Measurements from ENCODE around the gene IRF8.
"Not testable (repeated sequence)": the region's sequence is repeated elsewhere in the genome, so short reads cannot be mapped to it uniquely, and the experiment has no call there.

Gene IRF8

DNA sequence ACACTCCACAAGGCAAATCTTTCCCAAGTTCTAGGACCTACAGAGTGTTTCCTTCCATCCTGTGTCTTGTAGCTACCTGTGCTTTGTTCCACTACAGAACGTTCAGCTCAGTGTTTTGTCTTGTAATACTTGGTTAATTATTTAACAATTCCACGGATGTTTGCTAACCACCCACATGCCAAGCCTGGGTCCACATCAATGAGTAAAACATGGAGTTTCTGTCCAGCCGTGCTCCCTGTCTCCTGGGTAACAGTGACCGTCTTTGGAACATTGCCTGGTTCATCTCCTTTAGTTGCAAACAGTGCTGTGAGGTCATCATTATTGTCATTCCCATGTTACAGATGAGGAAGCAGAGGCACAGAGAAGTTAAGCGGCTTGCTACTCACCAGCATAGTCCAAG lies 41.3 kb downstream of the IRF8 start:
- DNase-seq = peak; percentile 84

DNA sequence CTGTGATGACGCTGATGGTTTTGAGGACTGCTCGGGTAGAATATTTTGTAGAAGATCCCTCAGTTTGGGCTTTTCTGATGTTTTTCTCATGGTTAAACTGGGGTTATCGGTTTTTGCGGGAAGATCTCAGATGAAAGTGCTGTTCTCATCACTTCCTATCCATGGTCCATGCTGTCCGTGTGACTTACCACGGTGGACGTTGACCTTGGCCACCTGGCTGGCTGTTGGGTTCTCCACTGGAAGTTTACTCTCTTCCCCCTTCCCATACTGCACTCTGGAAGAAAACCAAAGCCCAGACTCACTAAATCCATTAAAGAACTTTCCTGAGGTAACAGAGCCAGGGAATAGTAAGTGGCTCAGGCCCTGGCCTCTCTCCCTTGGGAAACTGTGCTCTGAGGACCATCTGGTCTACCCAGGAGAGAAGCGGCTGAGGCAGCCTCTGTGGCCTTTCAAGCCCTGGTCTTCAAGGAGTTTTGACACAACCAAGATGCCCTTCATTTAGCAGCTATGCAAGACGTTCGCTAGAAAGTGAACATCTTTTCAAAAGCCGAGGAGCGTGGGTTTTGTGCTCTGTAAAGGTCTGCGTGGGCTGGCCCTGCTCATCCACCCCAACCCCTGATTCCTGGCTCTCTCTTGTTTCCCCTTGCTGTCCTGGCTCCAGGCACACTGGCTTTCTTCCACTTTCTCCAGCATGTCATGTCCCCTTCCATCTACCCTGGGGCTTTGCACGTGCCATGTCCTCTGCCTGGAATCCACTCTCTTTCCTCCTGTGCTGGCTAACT lies 43.1 kb downstream of the IRF8 start:
- no peak for DNase-seq

DNA sequence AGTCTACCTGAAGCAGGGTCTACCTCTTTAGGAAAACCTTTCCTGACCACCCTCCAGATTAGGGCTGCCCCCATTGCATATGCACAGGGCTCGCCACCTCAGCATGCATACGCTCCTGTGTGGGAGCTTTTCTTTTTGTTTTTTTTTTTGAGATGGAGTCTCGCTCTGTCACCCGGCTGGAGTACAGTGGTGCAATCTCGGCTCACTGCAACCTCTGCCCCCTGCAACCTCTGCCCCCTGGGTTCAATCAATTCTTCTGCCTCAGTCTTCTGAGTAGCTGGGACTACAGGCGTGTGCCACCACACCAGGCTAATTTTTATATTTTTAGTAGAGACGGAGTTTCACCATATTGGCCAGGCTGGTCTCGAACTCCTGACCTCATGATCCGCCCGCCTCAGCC lies 43.7 kb downstream of the IRF8 start:
- DNase-seq = not testable (repeated sequence)

DNA sequence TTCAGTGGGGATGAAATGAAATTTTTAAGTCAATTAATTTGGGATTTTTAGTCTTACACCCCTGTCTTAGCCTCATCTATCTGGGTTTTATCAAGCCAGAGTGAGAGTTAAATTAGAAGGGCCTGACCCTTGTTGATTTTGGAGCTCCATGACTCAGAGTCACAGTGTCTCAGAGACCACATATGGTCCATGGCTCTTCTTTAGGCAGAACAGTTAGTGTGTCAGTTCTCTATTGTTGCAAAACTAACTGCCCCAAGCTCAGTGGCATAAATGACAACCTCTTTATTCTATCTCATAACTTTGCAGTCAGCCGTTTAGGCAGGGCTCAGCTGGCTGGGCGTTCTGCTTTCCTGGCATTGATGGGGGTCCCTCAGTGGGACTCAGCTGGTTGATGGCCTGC lies 44.7 kb downstream of the IRF8 start:
- no peak for DNase-seq

GRCh38 chr16:85944572-85945423 lies 45.8 kb downstream of the IRF8 start:
- DNase-seq = no peak

GRCh38 chr16:85945424-85945751 lies 46.4 kb downstream of the IRF8 start:
- DNase-seq = no peak

GRCh38 chr16:85946541-85947124 lies 47.7 kb downstream of the IRF8 start:
- no peak for DNase-seq

GRCh38 chr16:85947230-85948137 lies 48.5 kb downstream of the IRF8 start:
- no peak for DNase-seq

DNA sequence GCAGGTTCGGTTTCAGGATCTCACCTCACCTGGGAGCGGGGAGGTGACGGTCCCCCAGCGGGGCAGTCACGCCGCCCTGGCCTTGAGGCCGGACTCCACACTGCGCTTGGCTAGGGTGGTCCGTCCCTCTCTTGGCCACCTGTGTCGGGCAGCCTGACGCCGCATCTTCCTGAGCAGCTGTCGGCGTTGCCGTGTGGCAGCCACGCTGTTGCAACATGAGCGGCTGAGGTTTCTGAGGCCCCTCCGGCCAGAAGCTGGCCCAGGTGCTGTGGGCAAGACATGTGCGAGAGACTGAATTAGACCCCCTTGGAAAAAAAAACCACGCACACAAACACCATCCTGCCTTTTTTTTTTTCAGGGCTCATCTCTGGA lies 49.2 kb downstream of the IRF8 start:
- DNase-seq = no peak

- DNase-seq = no peak
These were observed 49.8 kb downstream of the IRF8 start for GRCh38 chr16:85948616-85949265.

DNA sequence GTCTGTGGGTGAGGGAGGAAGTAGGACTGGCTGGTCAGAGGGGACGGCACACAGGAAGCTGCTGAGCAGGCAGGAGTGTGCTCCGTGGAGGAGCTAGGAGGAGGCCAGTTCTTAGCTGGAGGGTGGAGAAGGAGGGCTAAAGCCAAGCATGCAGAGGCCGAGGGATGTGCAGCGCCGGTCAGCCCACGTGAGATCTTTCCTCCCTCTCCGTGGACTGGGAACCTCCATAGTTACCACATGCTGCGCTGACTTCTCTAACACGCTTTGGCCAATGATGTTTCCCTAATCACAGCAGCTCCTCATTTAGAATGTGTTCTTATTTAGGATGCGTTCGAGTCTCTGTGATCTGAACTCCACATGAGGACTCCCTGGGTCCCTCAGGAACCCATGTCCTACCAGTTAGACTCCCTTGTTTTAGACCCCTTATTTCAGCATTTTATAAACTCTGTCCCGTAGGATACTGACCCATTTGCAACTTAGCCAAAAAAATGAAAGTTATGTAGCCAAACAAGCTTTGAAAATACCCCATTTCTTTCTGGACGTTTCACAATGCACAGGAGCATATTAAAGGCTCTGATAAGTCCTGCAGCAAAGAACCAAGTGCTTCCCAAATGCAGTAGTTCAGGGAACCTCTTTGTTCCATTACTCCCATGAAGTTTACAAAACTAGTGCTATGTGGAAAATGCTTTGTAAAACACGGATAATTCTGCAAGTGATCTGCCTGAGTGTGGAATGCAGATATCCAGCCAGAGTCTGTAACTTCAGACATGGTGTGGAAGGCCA lies 51.4 kb downstream of the IRF8 start:
- no peak for DNase-seq

GRCh38 chr16:85952197-85952596 lies 53.2 kb downstream of the IRF8 start:
- no peak for DNase-seq

DNA sequence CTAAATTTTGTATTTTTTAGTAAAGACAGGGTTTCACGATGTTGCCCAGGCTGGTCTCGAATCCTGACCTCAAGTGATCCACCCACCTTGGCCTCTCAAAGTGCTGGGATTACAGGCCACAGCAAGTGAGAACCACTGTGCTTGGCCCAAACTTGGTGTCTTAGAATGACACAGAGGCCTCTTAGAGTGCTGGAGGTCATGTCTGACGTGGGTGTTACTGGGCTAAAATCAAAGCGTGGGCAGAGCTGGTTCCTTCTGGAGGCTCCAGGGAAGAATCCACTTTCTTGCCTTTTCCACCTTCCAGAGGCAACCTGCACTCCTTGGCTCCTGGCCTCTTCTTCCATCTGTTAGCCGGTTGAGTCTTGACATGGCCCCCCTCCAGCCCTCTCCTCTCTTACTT lies 53.8 kb downstream of the IRF8 start:
- no peak for DNase-seq

- no peak for DNase-seq
These were observed 56.1 kb downstream of the IRF8 start for GRCh38 chr16:85954927-85955519.

DNA sequence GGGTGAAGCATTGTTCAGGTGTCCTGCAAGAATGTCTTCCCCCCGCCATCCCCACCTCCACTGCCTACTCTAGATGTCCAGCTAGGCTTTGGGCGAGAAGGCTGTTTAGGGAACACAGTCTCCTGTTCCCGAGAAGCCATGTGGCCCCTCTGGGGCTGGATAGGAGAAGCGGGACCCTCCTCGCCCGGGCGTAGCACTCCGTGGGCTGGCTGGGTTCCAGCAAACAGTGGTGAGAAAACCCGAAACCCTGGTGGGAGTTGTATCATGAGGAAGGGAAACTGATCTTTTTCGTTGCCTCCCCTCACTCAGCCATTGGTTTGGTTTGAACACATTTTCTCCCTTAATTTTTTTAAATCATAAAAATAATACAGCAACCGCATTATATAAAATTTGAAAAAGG lies 56.6 kb downstream of the IRF8 start:
- DNase-seq = no peak

DNA sequence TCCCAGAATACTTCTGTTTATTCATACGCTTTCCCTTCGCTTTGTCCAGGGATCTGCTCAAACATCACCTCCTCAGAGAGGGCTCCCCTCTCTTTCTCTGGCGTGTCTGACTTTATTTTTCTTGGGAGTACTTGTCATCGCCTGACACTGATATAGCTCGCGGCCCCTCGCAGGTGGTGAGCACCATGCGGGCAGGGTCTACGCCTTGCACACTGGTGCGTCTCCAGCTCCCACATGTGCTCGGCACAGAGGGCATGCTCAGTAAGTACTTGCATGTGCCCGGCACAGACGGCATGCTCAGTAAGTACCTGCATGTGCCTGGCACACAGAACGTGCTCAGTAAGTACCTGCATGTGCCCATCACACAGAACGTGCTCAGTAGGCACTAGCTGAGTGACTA lies 57.5 kb downstream of the IRF8 start:
- DNase-seq = no peak

DNA sequence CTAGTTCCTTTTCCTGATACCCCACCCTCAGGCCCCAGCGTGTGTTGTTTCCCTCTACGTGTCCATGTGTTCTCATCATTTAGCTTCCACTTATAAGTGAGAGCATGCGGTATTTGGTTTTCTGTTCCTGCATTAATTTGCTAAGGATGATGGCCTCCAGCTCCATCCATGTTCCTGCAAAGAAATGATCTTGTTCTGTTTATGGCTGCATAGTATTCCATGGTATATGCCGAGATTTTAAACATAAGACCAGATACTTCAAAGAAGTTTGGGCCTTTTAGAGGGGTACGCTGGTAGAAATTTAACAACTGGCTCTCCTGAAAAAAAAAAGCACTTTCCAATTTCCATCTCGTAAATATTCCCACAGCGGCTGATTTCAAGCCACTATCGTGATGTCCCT lies 59.8 kb downstream of the IRF8 start:
- no peak for DNase-seq

DNA sequence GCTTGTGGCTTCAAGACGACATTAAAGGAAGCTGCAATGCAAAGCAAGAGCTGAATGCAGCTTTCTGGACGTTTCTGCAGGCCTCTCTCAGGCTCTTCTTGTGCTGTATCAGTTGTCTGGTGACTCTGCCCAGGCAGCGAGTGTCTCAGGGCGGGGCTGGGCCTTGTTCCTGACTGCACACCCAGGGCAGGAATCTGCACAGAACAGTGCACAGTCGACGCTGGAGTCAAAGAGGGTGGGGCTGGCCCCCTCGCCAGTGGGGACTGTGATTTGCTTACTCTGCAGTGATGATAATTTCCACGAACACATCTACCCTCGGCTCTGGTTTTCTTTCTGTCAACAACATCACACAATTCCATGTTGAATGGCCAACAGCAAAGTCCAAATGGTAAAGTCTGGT lies 60.7 kb downstream of the IRF8 start:
- no peak for DNase-seq

DNA sequence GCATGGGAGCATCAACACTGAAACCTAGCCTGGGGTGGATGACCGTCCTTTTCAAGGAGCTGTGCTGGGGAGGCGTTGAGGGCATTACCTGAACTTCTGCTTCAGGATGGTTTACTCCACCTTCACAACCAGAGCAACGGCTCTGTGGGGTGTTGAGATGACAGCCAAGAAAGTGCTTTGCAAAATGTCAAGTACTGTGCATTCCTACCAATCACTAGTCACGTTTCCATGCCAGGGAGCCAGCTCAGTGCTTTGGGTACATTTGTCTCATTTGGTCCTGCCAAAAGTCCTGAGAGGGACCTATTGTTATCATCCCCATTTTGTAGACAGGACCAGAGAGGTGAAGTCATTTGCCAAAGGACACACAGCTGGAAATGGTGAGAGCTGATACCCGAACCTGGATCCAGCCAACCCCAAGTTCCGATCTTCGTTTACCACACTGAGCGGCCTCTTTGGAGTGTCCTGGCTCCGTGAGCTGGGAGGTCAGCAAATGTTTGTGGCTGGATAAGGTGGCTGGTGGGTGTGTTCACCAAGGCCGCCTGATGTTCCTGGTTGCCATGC lies 61.6 kb downstream of the IRF8 start:
- DNase-seq = no peak

DNA sequence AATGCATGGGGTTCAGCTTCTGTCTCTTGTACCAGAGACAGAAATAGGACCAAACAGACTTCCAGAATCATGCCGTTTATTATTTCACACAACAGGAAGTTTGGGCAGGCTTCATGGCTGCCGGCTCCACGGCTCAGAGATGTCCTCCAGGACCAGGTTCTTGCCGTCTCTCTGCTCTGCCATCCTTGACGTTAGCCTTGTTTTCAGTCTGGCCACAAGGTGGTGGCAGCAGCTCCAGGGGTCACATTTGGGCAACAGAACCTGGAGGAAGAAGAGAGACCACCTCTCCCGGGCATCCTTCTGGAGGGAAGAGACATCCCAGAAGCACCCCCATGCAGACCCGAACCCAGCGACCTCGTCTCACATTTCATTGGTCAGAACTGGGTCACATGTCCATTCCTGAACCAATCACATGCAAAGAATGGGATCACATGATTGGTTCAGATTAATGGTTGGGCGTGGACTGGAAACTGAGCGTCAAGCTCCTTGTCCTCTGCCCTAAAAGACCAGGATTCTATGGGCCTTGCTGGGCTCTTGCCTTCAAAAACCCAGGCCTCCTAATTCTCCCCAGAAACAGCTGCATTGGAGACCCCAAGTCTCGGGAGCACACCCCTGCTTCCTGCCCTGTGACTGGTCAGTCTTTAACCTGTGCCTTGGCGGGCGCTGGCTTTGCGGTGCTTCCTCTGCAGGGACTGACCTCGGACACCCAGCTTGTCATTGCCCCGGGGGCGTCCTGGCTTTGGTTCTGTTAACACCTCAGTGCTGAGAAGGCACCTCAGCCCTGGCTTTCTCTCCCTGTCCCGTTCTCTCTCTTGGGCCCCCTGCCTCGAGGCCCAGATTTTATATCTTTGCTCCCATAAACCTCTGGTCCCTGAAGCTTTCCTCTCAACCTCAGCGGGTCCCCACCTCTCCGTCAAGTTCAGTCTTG lies 63.3 kb downstream of the IRF8 start:
- no peak for DNase-seq

Measured in kidney glomerular epithelial cell (primary cell).